NAMALWA (cell line): ENCODE measurements around the gene MIS18A.

Experiments
- DNase-seq: peaks from one replicate; pipeline ENCODE4 v3.0.0-alpha.2; 2015; ENCODE audit warnings: low spot score

MIS18A gene

GRCh38 chr21:32253215-32253641 is 25.6 kb downstream of the MIS18A start:
- no peak for DNase-seq

- no peak for DNase-seq
These were observed 26.7 kb downstream of the MIS18A start for GRCh38 chr21:32252136-32252535.

GRCh38 chr21:32249511-32250280 is 29.2 kb downstream of the MIS18A start:
- no peak for DNase-seq

GRCh38 chr21:32248571-32249461 is 30.0 kb downstream of the MIS18A start:
- DNase-seq: no peak

GRCh38 chr21:32246571-32247140 is 32.2 kb downstream of the MIS18A start:
- no peak for DNase-seq

GRCh38 chr21:32245971-32246370 is 32.9 kb downstream of the MIS18A start:
- no peak for DNase-seq

- no peak for DNase-seq
These were observed 37.8 kb downstream of the MIS18A start for GRCh38 chr21:32240851-32241687.

GRCh38 chr21:32239551-32239950 is 39.3 kb downstream of the MIS18A start:
- DNase-seq: no peak

GRCh38 chr21:32238063-32238462 is 40.8 kb downstream of the MIS18A start:
- DNase-seq: no peak

- no peak for DNase-seq
These were observed 41.8 kb downstream of the MIS18A start for GRCh38 chr21:32237021-32237420.

GRCh38 chr21:32233722-32234301 is 45.0 kb downstream of the MIS18A start:
- DNase-seq: no peak

GRCh38 chr21:32233055-32233546 is 45.7 kb downstream of the MIS18A start:
- DNase-seq: no peak

- DNase-seq: no peak
These were observed 52.4 kb downstream of the MIS18A start for GRCh38 chr21:32226444-32226843.
